Choroid plexus epithelial cell (primary cell): ENCODE data around the gene LRRC31.

Experiments used
- DNase-seq: peaks from one replicate; pipeline ENCODE4 v3.0.0-alpha.2; 2010; ENCODE audit warnings: low read depth
- H3K4me3 ChIP-seq: 2 replicates; pipeline ENCODE4 v1.5.1; 2011; ENCODE audit warnings: low read depth, mild to moderate bottlenecking, control low read depth, low read length, moderate library complexity
- CTCF ChIP-seq: conservative IDR thresholded peaks from 2 replicates; pipeline ENCODE4 v1.5.1; 2011; ENCODE audit warnings: low read depth, mild to moderate bottlenecking, control low read depth, inconsistent platforms, low read length, moderate library complexity

The LRRC31 gene

GRCh38 chr3:169809230-169809795, 60.4 kb downstream of the LRRC31 start:
- no peak for DNase-seq
- no peak overlapping the region for H3K4me3 ChIP-seq
- TF ChIP-seq CTCF: no peak

- H3K4me3 ChIP-seq: no peak overlapping the region
- no peak for TF ChIP-seq CTCF
- DNase-seq: no peak
These were observed 65.1 kb downstream of the LRRC31 start for GRCh38 chr3:169804681-169805080.

GRCh38 chr3:169792359-169792758, 77.4 kb downstream of the LRRC31 start:
- no peak for DNase-seq
- H3K4me3 ChIP-seq: no peak overlapping the region
- TF ChIP-seq CTCF: no peak

- DNase-seq: peak; percentile 25
- TF ChIP-seq CTCF: no peak
- H3K4me3 ChIP-seq: no peak overlapping the region
These were observed 78.9 kb downstream of the LRRC31 start for GRCh38 chr3:169790687-169791429.

GRCh38 chr3:169790219-169790618, 79.5 kb downstream of the LRRC31 start:
- H3K4me3 ChIP-seq: no peak overlapping the region
- TF ChIP-seq CTCF: no peak
- no peak for DNase-seq
